Renal cortical epithelial cell (primary cell): ENCODE data around the gene DLX3. TPM values are rescaled to one million over a fixed set of nuclear protein-coding genes. Genes with fewer than 3 reads are reported as not detected.
"Not testable (repeated sequence)": the region's sequence is repeated elsewhere in the genome, so short reads cannot be mapped to it uniquely, and the experiment has no call there.

Experiments used
- DNase-seq: peaks from one replicate; pipeline ENCODE4 v3.0.0-alpha.2; 2011; ENCODE audit warnings: low read depth
- total RNA-seq: library from RNA; depleted of rRNA; stranded (reverse); fragments of >200 nt; gene quantifications from 2 replicates; pipeline ENCODE4 v1.2.3, GENCODE V29; 2014

DLX3 gene
- not detected in 2 replicates for total RNA-seq

DNA sequence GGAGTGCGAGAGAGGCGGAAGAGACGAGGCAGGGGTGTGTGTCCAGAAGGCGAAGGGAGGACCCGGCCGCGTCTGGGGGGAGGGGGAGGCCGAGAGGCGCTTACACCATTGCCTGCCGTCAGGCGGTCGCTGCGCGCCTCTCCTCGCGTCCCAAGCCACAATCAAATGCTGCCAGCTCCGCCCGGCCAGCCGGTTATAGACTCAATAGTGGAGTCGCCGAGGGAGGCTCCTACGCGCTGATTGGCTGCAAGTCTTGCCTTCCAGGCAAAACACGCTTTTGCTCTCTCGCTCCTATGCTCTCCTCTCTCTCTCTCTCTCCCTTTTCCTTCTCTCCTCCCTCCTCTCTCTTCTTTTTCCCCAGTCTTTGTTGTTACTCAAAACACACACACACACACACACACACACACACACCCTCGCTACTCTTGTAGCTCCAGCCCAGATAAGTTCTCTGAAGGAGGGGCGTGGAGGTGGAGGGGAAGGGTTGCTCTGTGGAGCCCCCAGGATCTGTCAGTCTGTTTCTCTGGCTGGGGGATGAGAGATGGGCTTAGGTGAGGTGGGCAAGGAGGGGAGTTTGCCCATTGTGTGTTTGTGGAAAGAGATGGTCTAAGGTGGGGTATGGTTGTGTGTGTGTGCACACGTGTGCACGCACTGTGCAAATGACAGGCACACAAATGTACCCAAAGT lies at the start of gene DLX3:
DLX3 (minus strand) TSS at position 170 of the 684 bp plus-strand sequence. CDS start 226 bp downstream, outside the sequence.
- DNase-seq, result peak; percentile 35

GRCh38 chr17:50044483-50044882 lies 49.5 kb upstream of the DLX3 start:
- no peak for DNase-seq

DNA sequence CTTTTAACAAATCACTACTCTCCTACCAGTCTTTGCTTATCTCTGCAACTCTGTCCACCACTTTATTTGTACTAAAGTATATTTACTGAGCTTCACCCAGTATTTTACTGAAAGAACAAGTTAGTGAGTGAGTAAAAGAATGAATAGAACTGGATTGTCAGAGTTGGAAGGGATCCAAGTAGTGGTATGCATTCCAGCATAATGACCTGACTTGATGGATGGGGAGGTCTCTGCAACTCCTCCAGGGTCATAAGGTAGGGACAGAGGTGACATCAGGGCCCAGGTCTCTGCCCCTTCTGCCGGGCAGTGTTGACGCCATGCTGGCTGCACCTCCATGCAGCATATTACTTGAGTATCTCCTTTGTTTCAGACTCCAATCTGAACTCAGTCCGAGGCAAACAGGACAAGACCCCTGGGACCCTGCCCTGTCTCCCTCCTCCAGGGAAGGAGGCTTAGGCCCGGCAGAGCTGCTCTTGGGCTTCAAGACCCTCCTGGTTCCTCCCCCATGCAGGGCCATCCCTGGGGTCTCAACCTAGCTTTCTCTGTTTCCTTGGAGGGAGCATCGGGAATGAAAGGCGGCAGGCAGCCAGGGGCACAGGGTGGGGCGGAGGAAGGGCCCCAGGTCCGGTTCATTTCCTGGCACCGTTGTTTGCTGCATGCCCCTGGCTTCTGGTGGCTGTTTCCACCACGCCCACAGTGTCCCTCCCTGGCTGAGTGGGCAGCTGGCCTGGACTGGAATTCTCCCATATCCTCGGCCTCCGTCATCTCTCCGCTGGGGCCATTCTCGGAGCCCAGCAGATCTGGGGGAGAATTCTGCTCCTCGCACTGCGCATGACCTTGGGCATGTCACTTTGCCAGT lies 48.5 kb upstream of the DLX3 start:
- peak; percentile 82 for DNase-seq

DNA sequence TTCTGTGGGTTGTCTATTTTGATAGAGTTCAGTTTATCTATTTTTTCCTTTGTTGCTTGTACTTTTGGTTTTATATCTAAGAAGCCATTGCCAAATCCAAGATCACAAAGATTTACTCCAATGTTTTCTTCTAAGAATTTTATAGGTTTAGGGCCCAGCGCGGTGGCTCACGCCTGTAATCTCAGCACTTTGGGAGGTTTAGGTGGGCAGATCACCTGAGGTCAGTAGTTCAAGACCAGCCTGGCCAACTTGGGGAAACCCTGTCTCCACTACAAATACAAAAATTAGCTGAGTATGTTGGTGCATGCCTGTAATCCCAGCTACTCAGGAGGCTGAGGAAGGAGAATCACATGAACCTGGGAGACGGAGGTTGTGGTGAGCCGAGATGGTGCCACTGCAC lies 47.2 kb upstream of the DLX3 start:
- DNase-seq, result no peak

GRCh38 chr17:50040496-50040895 lies 45.5 kb upstream of the DLX3 start:
- not testable (repeated sequence) for DNase-seq

DNA sequence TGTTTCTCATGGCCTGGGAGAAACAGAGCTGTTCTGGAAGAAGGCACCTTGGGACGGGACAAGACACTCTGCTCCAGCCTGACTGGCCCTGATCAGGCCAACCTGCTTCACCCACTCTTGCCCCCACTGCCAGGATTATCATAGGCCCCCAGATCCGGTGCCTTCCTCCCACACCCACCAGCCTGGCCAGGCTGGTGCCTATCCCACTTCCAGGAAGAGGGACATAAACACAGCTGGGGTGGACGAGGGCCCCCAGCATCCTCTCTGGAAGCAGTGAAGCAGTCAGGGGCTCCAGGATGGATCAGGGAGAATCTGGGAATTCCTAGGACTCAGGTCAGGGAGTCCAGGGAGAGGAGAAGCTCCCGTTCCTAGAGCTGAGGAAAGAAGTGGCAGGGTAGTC lies 44.0 kb upstream of the DLX3 start:
- no peak for DNase-seq

- peak; percentile 86 for DNase-seq
Measured at GRCh38 chr17:50037321-50038107, 42.5 kb upstream of the DLX3 start.

DNA sequence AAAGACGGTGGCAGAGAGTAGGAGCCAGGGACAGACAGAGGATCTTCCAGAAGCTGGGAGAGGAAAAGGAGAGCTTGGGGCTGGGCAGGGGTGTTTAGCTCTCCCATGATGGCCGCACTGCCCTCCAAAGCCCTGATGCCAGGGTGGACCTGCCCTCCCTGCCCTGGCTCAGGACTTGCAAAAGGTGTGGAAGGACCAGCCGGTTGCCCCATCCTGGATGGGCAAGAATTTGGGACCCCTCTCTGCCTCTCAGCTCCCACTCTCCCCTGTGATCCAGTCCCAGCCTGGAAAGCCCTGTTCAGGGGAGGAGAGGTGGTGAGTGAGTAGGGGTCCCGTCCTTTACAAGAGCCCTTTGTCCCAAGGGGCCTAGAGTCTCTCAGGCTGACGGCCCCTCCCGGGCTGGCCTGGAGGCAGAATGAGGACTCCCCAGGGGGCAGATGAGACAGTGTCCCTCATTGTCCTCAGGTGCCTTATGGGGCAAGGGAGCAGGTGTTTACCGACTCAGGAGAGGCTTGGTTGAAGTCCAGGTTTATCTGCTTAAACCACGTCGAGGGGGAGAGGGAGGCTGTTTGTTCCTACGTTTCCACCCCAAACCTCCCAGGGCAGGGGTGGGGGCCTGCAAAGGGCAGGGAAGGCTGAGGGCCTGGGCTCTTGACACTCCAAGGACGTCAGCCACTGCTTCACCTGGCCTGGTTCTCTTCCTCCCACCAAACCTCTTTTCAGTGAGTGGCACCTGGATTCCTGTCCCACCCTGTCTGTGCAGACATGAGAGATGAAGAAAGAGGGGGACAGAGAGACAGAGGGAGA lies 41.6 kb upstream of the DLX3 start:
- no peak for DNase-seq

GRCh38 chr17:50035945-50036344 lies 40.9 kb upstream of the DLX3 start:
- DNase-seq, result no peak

GRCh38 chr17:50035421-50035879 lies 40.4 kb upstream of the DLX3 start:
- no peak for DNase-seq

DNA sequence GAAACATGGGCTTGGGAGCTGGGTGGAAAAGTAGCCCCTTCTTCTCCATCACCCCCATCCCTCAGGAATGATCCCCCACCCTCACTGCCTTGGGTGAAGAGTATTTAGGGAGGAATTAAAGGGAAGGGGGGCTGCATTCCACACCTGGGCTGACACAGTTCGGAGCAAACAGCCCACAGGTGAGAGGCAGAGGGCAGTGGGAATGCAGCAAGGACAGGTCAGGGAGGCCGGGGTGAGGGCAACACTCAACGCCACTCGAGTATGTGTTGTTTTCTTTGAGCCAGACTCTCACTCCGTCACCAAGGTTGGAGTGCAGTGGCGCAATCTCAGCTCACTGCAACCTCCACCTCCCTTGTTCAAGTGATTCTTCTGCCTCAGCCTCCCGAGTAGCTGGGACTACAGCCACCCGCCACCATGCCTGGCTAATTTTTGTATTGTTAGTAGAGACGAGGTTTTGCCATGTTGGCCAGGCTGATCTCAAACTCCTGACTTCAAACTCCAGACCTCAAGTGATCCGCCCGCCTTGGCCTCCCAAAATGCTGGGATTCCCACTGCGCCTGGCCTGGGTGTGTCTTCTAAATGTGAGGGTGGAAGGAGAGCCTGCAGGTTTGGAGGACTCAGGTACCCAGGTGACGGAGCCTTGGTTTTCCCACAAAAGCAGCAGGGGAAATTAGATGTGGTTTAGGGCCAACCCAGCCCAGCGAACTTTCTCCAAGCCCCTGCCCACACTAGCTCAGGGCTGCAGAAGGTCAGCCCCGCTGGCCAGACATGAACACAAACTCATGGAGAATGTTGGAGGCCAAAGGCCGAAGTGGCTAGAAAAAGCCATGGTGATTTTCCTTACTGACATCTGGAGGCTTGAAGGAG lies 39.7 kb upstream of the DLX3 start:
- DNase-seq, result no peak

DNA sequence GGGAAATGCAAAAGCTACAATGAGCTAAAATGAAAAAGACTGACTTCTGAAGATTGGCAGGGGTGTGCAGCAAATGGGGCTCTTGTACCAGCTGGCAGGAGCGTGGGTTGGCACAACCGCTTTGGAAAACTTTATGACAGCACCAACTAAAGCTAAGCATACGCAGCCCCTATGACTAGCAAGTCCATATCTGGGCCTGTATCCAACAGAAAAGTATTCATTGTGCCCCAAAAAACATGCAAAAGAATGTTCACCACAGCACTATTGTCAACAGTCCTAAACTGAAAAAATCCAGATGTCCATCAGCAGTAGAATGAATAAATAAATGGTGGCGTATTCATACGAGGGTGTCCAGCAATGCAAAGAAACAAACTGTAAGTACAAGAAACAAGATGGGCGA lies 38.3 kb upstream of the DLX3 start:
- no peak for DNase-seq

- no peak for DNase-seq
Measured at GRCh38 chr17:50029185-50029584, 34.2 kb upstream of the DLX3 start.

DNA sequence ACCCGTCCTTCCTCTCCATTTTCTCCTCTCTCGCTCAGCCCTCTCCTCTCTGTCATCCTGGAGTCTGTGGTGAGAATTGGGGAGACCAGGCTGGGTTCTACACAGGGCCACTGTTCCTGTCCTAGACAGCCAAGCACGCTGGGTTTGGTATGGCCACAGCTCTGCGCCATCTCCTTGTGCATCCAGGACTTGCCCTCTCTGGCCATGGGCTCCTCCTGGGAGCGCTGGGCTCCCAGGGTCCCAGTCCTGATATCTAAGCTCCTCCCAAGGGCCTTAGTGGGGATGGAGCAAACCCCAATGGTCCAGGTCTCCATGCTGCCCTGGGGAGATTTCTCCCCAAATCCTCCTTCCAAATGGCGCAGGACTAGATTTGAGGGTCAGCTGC lies 33.7 kb upstream of the DLX3 start:
- no peak for DNase-seq

GRCh38 chr17:50027881-50028735 lies 33.1 kb upstream of the DLX3 start:
- DNase-seq, result peak; percentile 97

DNA sequence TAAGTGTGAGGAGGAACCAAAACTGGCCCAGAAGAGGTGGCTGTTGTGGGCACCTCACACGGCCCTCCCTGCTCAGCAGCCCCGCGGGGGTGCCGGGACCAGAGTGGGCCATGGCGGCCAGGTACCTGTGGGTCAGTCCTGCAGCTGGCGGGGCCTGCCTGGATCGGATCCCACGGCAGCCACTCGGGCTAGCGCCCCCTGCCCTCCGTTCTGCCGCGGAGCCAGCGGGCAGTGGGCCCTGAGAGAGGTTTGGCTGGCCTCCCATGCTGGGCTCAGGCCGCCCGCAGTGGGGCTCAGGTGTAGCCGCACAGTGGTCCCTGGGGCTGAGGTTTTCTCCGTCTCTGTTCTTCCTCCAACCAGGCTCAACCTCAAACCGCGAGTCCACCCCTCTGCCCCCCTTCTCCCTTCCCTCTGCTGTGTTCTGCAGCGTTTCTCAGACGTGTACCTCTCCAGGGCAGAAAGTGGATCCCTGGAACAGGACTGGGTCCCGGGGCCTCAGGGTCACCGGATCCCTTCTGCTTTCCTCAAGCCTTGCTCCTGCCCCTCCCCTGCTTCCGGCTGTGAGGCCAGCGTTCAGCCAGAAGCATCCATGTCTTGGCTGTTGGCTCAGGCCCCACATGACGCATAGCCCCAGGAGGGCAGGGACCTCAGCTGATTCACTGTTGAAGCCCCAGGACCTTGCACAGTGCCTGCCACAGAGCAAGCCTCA lies 32.3 kb upstream of the DLX3 start:
- DNase-seq, result peak; percentile 96

DNA sequence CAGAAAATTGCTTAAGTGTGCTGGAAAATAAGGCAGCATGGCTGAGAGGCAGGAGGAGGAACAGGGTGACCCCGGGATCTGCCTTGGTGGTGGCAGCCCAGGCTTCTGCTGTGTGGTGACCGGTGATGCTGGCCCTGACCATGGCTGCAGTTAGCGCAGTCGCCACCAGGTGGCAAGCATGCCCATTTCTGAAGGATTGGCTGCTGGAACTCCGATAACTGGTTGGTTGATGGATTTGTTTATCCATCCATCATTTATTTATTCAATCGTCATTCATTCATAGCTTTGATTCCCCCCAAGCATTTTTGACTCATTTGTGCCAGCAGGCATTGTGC lies 31.8 kb upstream of the DLX3 start:
- peak; percentile 92 for DNase-seq

- DNase-seq, result no peak
Measured at GRCh38 chr17:50026046-50026675, 31.1 kb upstream of the DLX3 start.
